OCI-LY7 (cell line): ENCODE measurements around the gene WDR37. TPM values are rescaled to one million over a fixed set of nuclear protein-coding genes. Genes with fewer than 3 reads are reported as not detected.

Source experiments
- BruUV-seq: library from RNA; stranded (reverse); fragments of 400-500 nt; replicated peaks from 2 replicates; lab custom pipeline; 2021; lab: Mats Ljungman, UMichigan
- CTCF ChIA-PET: fragments of 300-600 bp; sonication (Branson Sonifier 250); formaldehyde crosslinking; loops from one replicate; lab custom pipeline; 2022; ENCODE audit warnings: antibody characterized with exemption; ENCODE audit not compliant: unreplicated experiment; lab: Charles Lee
- POLR2A ChIA-PET: fragments of 300-600 bp; sonication (Branson Sonifier 250); formaldehyde crosslinking; loops from one replicate; lab custom pipeline; 2022; ENCODE audit warnings: antibody characterized with exemption; lab: Charles Lee
- DNase-seq: peaks from one replicate; pipeline ENCODE4 v3.0.0-alpha.2; 2015; ENCODE audit warnings: low spot score
- H2AFZ ChIP-seq: fragments of 200-600 bp; sonication (generic), shearing (Covaris generic); 2 replicates; pipeline ENCODE4 v1.6.1; 2014; ENCODE audit warnings: mild to moderate bottlenecking, antibody characterized with exemption, low read length, moderate library complexity
- H3K27ac ChIP-seq: fragments of 200-600 bp; sonication (generic); 2 replicates; pipeline ENCODE4 v1.5.1; 2014; ENCODE audit warnings: mixed run types, low read depth, mild to moderate bottlenecking, moderate library complexity, low read length, inconsistent platforms; ENCODE audit not compliant: poor library complexity, severe bottlenecking
- H3K36me3 ChIP-seq: fragments of 200-600 bp; sonication (generic); 2 replicates; pipeline ENCODE4 v1.6.1; 2014; ENCODE audit warnings: mild to moderate bottlenecking, antibody characterized with exemption, low read length, moderate library complexity, mixed read lengths; ENCODE audit not compliant: insufficient read depth
- H3K4me1 ChIP-seq: fragments of 200-600 bp; sonication (generic); 2 replicates; pipeline ENCODE4 v1.5.1; 2014; ENCODE audit warnings: mild to moderate bottlenecking, low read length; ENCODE audit not compliant: insufficient read depth, poor library complexity, severe bottlenecking
- H3K4me2 ChIP-seq: fragments of 200-600 bp; sonication (generic); 2 replicates; pipeline ENCODE4 v1.6.1; 2014; ENCODE audit warnings: mild to moderate bottlenecking, low read length
- H3K4me3 ChIP-seq: fragments of 200-600 bp; sonication (generic); 2 replicates; pipeline ENCODE4 v1.5.1; 2014; ENCODE audit warnings: mild to moderate bottlenecking, low read depth, low read length; ENCODE audit not compliant: poor library complexity, severe bottlenecking
- H3K79me2 ChIP-seq: fragments of 200-600 bp; sonication (generic); 2 replicates; pipeline ENCODE4 v1.6.1; 2016; ENCODE audit warnings: low read depth, mild to moderate bottlenecking, low read length, moderate library complexity, mixed read lengths; ENCODE audit not compliant: insufficient read depth
- H3K9me2 ChIP-seq: fragments of 200-600 bp; sonication (generic); 2 replicates; pipeline ENCODE4 v1.6.1; 2016; ENCODE audit warnings: mild to moderate bottlenecking, low read length, mixed read lengths; ENCODE audit not compliant: insufficient read depth
- H3K9me3 ChIP-seq: fragments of 200-600 bp; sonication (generic); 2 replicates; pipeline ENCODE4 v1.6.1; 2014; ENCODE audit warnings: mild to moderate bottlenecking, mixed run types, low read length, mixed read lengths
- H4K20me1 ChIP-seq: fragments of 200-600 bp; sonication (generic); 2 replicates; pipeline ENCODE4 v1.6.1; 2014; ENCODE audit warnings: mild to moderate bottlenecking, antibody characterized with exemption, low read length, moderate library complexity, mixed read lengths; ENCODE audit not compliant: insufficient read depth
- EZH2phosphoT487 ChIP-seq: fragments of 200-600 bp; sonication (generic); IDR thresholded peaks from 2 replicates; pipeline ENCODE4 v1.6.1; 2018; ENCODE audit warnings: low read depth, borderline replicate concordance, mild to moderate bottlenecking, mixed run types, antibody characterized with exemption, low read length, moderate library complexity, mixed read lengths
- intact Hi-C: fragments of 100-400 bp; cut with micrococcal nuclease; formaldehyde crosslinking; loops from one replicate; pipeline ENCODE4 v1.10.0; 2022; ENCODE audit not compliant: unreplicated experiment
- total RNA-seq, 2 experiments: library from RNA; depleted of rRNA in 1 of 2; stranded (reverse); fragments of >200 nt in 1 of 2; shearing (Covaris generic) in 1 of 2; gene quantifications; 2 replicates each; pipeline ENCODE4 v1.2.3, GENCODE V29; 2014 to 2022
- TF ChIP-seq, protein P1 (sequence below): fragments of 200-600 bp; sonication (generic); conservative IDR thresholded peaks from 2 replicates; pipeline ENCODE4 v1.5.1; 2014; ENCODE audit warnings: mild to moderate bottlenecking, antibody characterized with exemption, low read length, moderate library complexity, mixed read lengths

Gene WDR37
- total RNA-seq, 2 experiments from 2014 or later: 9.7 to 18.9 TPM

DNA sequence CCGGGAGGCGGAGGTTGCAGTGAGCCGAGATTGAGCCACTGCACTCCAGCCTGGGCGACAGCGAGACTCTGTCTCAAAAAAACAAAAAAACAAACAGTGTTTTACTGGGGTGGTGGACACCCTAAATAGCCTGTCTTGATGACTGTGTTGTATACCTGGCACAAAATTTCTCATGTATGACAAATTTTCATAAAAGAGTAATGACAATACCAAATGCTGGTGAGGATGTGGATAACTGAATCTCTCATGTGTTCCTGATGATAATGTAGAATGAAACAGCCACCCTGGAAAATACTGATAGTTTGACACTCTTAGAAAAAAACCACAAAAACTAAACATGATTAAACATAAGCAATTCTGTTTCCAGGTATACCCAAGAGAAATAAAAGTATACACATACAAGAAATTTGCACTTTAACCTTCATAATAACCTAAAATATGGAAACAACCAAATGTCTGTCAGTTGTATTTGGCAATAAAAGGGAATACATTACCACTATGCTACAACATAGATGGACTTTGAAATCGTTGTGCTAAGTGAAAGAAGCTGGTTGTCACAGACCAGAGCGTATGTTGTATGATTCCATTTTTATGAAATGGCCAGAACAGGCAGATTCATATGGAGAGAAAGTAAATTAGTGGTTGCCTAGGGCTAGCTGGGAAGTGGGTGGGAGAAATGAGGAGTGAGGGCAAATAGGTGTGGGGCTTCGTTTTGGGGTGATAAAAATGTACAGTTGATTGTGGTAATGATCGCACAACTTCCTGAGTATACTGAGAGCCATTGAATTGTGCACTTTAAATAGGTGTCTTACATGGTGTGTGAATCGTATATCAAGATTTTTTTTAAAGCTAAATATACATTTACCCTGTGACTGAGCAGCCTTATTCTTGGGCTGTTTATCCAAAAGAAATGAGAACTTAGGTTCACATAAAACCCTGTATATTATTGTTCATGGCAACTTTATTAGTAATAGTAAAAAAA is 12.5 kb downstream of the WDR37 start:
- Histone ChIP-seq H3K9me2 (no peaks in the 10 kb centered on the region), H3K79me2 (no peaks in the 10 kb centered on the region), H3K9me3 (no peaks in the 10 kb centered on the region), H3K4me3 (no peak overlapping the region), H3K36me3 (peaks cover 13% of the 10 kb centered on the region; the same call in 1 of the 2 replicates), H3K27ac (no peak overlapping the region), H2AFZ (no peak overlapping the region), H3K4me1 (no peaks in the 10 kb centered on the region), H4K20me1 (no peaks in the 10 kb centered on the region), H3K4me2 (no peak overlapping the region)
- no TSS peak for BruUV-seq
- no peak for DNase-seq
- TF ChIP-seq, protein P1, sequence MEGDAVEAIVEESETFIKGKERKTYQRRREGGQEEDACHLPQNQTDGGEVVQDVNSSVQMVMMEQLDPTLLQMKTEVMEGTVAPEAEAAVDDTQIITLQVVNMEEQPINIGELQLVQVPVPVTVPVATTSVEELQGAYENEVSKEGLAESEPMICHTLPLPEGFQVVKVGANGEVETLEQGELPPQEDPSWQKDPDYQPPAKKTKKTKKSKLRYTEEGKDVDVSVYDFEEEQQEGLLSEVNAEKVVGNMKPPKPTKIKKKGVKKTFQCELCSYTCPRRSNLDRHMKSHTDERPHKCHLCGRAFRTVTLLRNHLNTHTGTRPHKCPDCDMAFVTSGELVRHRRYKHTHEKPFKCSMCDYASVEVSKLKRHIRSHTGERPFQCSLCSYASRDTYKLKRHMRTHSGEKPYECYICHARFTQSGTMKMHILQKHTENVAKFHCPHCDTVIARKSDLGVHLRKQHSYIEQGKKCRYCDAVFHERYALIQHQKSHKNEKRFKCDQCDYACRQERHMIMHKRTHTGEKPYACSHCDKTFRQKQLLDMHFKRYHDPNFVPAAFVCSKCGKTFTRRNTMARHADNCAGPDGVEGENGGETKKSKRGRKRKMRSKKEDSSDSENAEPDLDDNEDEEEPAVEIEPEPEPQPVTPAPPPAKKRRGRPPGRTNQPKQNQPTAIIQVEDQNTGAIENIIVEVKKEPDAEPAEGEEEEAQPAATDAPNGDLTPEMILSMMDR: no peak
- no peak for TF ChIP-seq EZH2phosphoT487
- intact Hi-C loops: no loop called here
- CTCF ChIA-PET: no interaction called here
- POLR2A ChIA-PET: no interaction called here

DNA sequence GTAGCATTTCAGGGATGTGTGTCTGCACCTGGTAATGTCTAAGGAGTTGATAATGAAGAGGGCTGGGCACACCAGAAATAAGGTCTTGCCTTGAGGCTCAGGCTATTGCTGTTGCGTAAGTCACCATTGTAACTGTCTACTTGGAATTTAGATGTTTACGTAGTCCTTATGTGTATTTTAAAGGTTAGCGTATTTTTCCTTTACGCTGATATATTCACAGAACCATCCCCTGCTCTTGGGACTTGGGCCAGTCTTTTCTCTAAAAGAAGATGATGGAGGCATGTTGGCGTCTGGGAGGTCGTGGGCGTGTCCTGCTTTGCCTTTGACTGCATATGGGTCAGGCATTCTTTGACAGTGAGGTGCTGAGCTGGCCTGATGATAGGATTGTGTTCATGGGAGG is 14.7 kb downstream of the WDR37 start:
- Histone ChIP-seq H4K20me1 (no peaks in the 10 kb centered on the region), H3K4me2 (no peak overlapping the region), H3K4me1 (no peaks in the 10 kb centered on the region), H3K36me3 (peaks cover 24% of the 10 kb centered on the region; the same call in 1 of the 2 replicates), H3K4me3 (no peak overlapping the region), H2AFZ (no peak overlapping the region), H3K79me2 (no peaks in the 10 kb centered on the region), H3K9me2 (no peaks in the 10 kb centered on the region), H3K9me3 (no peaks in the 10 kb centered on the region), H3K27ac (no peak overlapping the region)
- CTCF ChIA-PET: interaction anchor here (0.5 kb wide), 1 partner anchor 298 kb away, joined by 8 read pairs; no protein-coding TSS in a partner anchor
- POLR2A ChIA-PET: interaction anchor here (0.7 kb wide), 1 partner anchor 141 kb away, joined by 4 read pairs; no protein-coding TSS in a partner anchor
- intact Hi-C loops: no loop called here
- no peak for DNase-seq
- TF ChIP-seq, protein P1: no peak
- TF ChIP-seq EZH2phosphoT487: no peak
- BruUV-seq: no TSS peak
